ENCODE measurements around the gene RANBP3L. TPM values are rescaled to one million over a fixed set of nuclear protein-coding genes. Genes with fewer than 3 reads are reported as not detected.

The RANBP3L gene
- total and polyA plus RNA-seq, 9 of the 15 experiments (the other 6 are each of a cell fraction or from before 2014, with no cell fraction given), result 0.01 to 0.06 TPM; not detected in 7

DNA sequence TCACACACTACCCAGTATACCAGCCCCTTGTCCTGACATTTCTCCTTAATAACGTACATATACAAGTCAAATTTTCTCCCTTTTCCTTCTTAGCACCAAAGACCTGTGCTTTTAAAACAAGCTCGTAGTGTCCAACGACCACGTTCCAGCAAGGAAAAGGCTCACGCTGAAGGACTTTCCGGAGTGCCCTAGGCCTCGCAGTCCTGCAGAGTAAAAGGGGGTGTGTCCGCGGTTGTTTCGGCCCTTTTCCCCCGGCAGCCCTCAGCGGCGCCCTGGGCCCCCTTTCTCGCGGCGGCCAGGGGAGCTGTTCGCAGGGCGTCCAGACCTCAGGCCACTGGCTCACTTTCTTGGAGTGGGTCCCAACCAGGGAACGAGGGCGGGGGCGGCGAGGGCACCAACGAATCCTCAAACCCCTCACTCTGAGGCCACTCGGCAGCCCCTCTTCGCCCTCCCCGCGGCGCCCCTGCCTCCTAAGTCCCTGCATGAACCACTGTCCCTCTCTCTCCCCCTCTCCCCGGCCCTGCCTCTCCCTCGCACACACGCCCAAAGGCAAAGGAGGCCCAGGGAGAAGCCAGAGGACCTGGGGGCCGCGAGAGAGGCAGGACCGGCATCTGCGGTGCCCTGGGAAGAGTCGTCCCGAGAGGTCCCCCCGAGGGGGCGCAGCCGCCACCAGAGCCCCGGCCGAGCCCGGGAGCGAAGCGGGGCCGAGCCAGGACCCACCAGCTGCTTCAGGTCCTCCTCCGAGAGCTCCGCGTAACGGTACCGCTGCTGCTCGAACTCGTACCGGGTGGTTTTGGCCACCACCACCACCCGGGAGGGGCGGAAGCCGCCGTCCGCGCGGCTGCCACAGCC lies 60.7 kb downstream of the RANBP3L start (continued):
- TF ChIP-seq ZNF282 (CRISPR knock-in tag; IDR thresholded peaks at IDR 0.05), result no peak
- no peak for TF ChIP-seq CREBBP (IDR thresholded peaks at IDR 0.05; ENCODE audit: low read depth, low read length)
- TF ChIP-seq, protein P1, sequence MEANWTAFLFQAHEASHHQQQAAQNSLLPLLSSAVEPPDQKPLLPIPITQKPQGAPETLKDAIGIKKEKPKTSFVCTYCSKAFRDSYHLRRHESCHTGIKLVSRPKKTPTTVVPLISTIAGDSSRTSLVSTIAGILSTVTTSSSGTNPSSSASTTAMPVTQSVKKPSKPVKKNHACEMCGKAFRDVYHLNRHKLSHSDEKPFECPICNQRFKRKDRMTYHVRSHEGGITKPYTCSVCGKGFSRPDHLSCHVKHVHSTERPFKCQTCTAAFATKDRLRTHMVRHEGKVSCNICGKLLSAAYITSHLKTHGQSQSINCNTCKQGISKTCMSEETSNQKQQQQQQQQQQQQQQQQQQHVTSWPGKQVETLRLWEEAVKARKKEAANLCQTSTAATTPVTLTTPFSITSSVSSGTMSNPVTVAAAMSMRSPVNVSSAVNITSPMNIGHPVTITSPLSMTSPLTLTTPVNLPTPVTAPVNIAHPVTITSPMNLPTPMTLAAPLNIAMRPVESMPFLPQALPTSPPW (CRISPR knock-in tag; IDR thresholded peaks at IDR 0.05), result peak; percentile 66; the same call in 1 of the 2 replicates
- TF ChIP-seq CC2D1A (IDR thresholded peaks at IDR 0.05), result 0 out of 2 replicates have a peak, but pooled peaks have one; percentile 56
- TF ChIP-seq, protein P2, sequence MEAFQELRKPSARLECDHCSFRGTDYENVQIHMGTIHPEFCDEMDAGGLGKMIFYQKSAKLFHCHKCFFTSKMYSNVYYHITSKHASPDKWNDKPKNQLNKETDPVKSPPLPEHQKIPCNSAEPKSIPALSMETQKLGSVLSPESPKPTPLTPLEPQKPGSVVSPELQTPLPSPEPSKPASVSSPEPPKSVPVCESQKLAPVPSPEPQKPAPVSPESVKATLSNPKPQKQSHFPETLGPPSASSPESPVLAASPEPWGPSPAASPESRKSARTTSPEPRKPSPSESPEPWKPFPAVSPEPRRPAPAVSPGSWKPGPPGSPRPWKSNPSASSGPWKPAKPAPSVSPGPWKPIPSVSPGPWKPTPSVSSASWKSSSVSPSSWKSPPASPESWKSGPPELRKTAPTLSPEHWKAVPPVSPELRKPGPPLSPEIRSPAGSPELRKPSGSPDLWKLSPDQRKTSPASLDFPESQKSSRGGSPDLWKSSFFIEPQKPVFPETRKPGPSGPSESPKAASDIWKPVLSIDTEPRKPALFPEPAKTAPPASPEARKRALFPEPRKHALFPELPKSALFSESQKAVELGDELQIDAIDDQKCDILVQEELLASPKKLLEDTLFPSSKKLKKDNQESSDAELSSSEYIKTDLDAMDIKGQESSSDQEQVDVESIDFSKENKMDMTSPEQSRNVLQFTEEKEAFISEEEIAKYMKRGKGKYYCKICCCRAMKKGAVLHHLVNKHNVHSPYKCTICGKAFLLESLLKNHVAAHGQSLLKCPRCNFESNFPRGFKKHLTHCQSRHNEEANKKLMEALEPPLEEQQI (IDR thresholded peaks at IDR 0.05), result no peak
- TF ChIP-seq, protein P3, sequence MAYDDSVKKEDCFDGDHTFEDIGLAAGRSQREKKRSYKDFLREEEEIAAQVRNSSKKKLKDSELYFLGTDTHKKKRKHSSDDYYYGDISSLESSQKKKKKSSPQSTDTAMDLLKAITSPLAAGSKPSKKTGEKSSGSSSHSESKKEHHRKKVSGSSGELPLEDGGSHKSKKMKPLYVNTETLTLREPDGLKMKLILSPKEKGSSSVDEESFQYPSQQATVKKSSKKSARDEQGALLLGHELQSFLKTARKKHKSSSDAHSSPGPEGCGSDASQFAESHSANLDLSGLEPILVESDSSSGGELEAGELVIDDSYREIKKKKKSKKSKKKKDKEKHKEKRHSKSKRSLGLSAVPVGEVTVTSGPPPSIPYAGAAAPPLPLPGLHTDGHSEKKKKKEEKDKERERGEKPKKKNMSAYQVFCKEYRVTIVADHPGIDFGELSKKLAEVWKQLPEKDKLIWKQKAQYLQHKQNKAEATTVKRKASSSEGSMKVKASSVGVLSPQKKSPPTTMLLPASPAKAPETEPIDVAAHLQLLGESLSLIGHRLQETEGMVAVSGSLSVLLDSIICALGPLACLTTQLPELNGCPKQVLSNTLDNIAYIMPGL (CRISPR knock-in tag; IDR thresholded peaks at IDR 0.05), result no peak; the same call in 1 of the 2 replicates
- TF ChIP-seq, protein P4, sequence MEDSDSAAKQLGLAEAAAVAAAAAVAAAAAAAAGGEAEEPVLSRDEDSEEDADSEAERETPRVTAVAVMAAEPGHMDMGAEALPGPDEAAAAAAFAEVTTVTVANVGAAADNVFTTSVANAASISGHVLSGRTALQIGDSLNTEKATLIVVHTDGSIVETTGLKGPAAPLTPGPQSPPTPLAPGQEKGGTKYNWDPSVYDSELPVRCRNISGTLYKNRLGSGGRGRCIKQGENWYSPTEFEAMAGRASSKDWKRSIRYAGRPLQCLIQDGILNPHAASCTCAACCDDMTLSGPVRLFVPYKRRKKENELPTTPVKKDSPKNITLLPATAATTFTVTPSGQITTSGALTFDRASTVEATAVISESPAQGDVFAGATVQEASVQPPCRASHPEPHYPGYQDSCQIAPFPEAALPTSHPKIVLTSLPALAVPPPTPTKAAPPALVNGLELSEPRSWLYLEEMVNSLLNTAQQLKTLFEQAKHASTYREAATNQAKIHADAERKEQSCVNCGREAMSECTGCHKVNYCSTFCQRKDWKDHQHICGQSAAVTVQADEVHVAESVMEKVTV (CRISPR knock-in tag; IDR thresholded peaks at IDR 0.05), result no peak
- no peak for TF ChIP-seq U2AF2 (optimal IDR thresholded peaks at IDR 0.05; ENCODE audit: low read depth, low read length)
- TF ChIP-seq MIER1 (IDR thresholded peaks at IDR 0.05; ENCODE audit: low read depth), result 0 out of 2 replicates have a peak, but pooled peaks have one; percentile 38
- TF ChIP-seq, protein P5, sequence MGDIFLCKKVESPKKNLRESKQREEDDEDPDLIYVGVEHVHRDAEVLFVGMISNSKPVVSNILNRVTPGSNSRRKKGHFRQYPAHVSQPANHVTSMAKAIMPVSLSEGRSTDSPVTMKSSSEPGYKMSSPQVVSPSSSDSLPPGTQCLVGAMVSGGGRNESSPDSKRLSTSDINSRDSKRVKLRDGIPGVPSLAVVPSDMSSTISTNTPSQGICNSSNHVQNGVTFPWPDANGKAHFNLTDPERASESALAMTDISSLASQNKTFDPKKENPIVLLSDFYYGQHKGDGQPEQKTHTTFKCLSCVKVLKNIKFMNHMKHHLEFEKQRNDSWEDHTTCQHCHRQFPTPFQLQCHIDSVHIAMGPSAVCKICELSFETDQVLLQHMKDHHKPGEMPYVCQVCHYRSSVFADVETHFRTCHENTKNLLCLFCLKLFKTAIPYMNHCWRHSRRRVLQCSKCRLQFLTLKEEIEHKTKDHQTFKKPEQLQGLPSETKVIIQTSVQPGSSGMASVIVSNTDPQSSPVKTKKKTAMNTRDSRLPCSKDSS (IDR thresholded peaks at IDR 0.05; ENCODE audit: low read depth, partially characterized antibody), result no peak
- TF ChIP-seq, protein P6, sequence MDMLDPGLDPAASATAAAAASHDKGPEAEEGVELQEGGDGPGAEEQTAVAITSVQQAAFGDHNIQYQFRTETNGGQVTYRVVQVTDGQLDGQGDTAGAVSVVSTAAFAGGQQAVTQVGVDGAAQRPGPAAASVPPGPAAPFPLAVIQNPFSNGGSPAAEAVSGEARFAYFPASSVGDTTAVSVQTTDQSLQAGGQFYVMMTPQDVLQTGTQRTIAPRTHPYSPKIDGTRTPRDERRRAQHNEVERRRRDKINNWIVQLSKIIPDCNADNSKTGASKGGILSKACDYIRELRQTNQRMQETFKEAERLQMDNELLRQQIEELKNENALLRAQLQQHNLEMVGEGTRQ (CRISPR knock-in tag; IDR thresholded peaks at IDR 0.05), result no peak

Data from K562 (cell line).